GM12878 (cell line): ENCODE measurements around the gene PLVAP. TPM values are rescaled to one million over a fixed set of nuclear protein-coding genes. Genes with fewer than 3 reads are reported as not detected.
A peak's percentile ranks its signal among the peaks of the same experiment; 100 is the strongest.

Experiments used
- BHLHE40 ChIP-seq, 2 experiments: fragments of 450-650 bp in 1 of 2; IDR thresholded peaks; 2 replicates each; pipeline ENCODE4 v1.6.1; 2011 to 2017; ENCODE audit warnings: low read depth in 2 of 2, borderline replicate concordance in 1 of 2, improper control_type of control experiment in 1 of 2, low read length in 1 of 2, mild to moderate bottlenecking in 1 of 2
- GABPA ChIP-seq: IDR thresholded peaks from 2 replicates; pipeline ENCODE4 v1.6.1; 2014; ENCODE audit warnings: antibody characterized with exemption, low read depth, mild to moderate bottlenecking, inconsistent platforms
- RCOR1 ChIP-seq: conservative IDR thresholded peaks from 2 replicates; pipeline ENCODE4 v1.6.1; 2012; ENCODE audit warnings: low read depth, low read length, improper control_type of control experiment
- polyA plus RNA-seq, 11 experiments: library from polyadenylated mRNA; depleted of rRNA in 4 of 11; unstranded in 6 of 11; stranded (reverse) in 5 of 11; fragments of >200 nt; fragmentation: Nextera tagmentation in 4 of 11; fragmentation: Illumina TruSeq in 1 of 11; extraction: Ambion mirVana in 4 of 11; extraction: Trizol in 1 of 11; gene quantifications; 1 replicate in 1 of 11; 2 replicates in 10 of 11; pipeline versions ENCODE4 v1.2.1 to v1.2.3, GENCODE V29; 2011 to 2016; ENCODE audit warnings: inconsistent platforms in 2 of 11, missing spikeins in 2 of 11, low read depth in 1 of 11
- total RNA-seq, 4 experiments: library from RNA; depleted of rRNA in 3 of 4; stranded (reverse); fragments of >200 nt in 3 of 4; fragmentation: Illumina TruSeq in 1 of 4; extraction: Trizol in 1 of 4; gene quantifications; 2 replicates each; pipeline versions ENCODE4 v1.2.1 to v1.2.3, GENCODE V29; 2013 to 2021
- TF ChIP-seq, protein P1 (sequence below): IDR thresholded peaks from 2 replicates; pipeline ENCODE4 v1.6.1; 2011; ENCODE audit warnings: borderline replicate concordance, low read depth, mild to moderate bottlenecking, moderate library complexity, low read length; ENCODE audit not compliant: insufficient read depth, poor library complexity, severe bottlenecking
- TF ChIP-seq, protein P2 (sequence below): IDR thresholded peaks from 2 replicates; pipeline ENCODE4 v1.6.1; 2012; ENCODE audit warnings: low read depth, low read length, improper control_type of control experiment
- TF ChIP-seq, protein P3 (sequence below): IDR thresholded peaks from 2 replicates; pipeline ENCODE4 v1.6.1; 2011; ENCODE audit warnings: borderline replicate concordance, low read depth, mild to moderate bottlenecking, moderate library complexity, mixed read lengths, low read length; ENCODE audit not compliant: insufficient read depth; ENCODE audit errors: extremely low read length

PLVAP gene
- total and polyA plus RNA-seq, 10 of the 15 experiments (the other 5 are each of a cell fraction or from before 2014, with no cell fraction given), result 0.03 to 0.54 (median 0.06) TPM; not detected in 4

DNA sequence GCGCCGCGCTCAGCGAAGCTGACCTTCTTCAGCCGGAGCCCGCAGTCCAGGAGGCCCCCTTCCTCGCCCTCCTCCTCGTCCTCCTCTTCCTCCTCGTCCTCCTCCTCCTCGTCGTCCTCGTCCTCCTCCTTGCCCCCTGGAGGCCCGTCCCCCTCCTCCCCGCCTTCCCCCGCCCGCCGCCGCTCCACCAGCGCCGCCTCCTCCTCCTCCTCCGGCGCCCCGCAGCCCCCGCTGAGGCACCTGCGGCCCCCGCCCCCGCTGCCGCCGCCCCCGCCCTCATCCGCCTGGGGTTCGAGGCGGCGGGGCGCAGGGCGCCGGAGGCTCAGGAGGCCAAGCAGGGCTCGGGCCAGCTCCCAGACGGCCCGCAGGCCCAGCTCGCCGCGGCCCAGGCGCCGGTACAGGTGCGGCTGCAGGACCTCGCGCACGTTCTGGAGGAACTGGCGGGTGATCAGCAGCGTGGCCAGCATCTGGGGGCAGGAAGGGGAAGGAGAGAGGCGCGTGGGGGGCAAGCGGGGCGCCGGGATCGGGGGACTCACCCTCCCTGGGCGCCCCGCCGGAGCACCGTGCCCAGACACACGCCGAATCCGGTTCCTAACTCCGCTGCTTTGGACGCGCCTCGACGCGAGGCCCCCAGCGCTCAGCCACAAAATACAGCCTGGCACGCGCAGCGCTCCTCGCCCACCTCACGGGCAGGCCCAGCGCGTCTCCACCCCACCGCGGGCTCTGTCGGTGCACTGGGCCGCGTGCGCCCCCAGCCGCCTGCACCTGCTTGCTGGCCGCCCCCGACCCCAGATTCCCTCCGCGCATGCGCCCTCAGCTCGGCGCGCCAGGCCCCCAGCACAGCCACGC is 48.4 kb downstream of the PLVAP start (continued):
- no peak for TF ChIP-seq GABPA
- peak in 1 of 2 experiments; percentile 23; a peak in 1 of 4 replicates for TF ChIP-seq BHLHE40 (IDR thresholded peaks at IDR 0.05; ENCODE audit: borderline replicate concordance in 1 of 2, low read depth in 2 of 2, low read length in 1 of 2)
- TF ChIP-seq, protein P1, sequence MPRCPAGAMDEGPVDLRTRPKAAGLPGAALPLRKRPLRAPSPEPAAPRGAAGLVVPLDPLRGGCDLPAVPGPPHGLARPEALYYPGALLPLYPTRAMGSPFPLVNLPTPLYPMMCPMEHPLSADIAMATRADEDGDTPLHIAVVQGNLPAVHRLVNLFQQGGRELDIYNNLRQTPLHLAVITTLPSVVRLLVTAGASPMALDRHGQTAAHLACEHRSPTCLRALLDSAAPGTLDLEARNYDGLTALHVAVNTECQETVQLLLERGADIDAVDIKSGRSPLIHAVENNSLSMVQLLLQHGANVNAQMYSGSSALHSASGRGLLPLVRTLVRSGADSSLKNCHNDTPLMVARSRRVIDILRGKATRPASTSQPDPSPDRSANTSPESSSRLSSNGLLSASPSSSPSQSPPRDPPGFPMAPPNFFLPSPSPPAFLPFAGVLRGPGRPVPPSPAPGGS, result no peak
- TF ChIP-seq, protein P2, sequence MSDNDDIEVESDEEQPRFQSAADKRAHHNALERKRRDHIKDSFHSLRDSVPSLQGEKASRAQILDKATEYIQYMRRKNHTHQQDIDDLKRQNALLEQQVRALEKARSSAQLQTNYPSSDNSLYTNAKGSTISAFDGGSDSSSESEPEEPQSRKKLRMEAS, result no peak
- TF ChIP-seq RCOR1, result no peak
- TF ChIP-seq, protein P3, sequence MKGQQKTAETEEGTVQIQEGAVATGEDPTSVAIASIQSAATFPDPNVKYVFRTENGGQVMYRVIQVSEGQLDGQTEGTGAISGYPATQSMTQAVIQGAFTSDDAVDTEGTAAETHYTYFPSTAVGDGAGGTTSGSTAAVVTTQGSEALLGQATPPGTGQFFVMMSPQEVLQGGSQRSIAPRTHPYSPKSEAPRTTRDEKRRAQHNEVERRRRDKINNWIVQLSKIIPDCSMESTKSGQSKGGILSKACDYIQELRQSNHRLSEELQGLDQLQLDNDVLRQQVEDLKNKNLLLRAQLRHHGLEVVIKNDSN, result no peak
